Measurements from ENCODE around the gene STEAP1. TPM values are rescaled to one million over a fixed set of nuclear protein-coding genes. Genes with fewer than 3 reads are reported as not detected.
"Not testable (repeated sequence)": the region's sequence is repeated elsewhere in the genome, so short reads cannot be mapped to it uniquely, and the experiment has no call there.

STEAP1 gene
- 30.1 and 80.7 TPM in 2 replicates for total RNA-seq (2014; rRNA removed; shearing (Covaris generic); ENCODE audit: low replicate concordance)

DNA sequence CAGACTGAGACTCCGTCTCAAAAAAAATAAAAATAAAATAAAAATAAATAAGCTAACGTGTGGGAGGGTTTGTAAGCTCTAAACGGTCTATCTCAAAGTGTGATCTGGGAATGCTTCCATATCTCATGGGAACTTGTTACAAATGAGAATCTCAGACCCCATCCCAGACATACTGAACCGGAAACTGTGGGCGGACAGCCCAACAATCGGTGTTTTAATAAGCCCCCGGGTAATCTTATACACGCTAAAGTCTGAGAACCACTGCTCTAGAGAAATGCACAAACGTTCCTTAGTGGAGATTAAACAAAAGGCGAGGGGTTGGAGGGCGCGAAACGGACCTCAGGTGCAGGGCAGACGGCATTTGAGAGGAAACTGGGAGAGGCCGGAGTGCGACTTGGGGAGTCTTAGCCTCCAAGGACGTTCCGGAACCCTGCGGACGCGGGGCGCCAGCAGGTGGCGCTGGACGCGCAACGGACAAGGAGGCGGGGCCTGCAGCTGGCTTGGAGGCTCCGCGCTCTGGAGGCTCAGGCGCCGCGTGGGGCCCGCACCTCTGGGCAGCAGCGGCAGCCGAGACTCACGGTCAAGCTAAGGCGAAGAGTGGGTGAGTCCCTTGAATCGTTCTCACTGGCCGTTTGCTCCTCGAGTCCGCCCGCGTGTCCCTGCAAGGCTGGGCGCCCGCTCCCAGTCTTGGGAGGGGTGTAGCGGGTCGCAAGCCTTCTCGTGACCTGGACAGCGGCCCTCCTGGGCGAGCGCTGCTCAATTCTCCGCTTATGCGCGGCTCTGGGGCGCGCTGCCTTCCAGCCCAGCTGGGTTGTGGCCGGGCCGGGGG, at the start of gene STEAP1:
STEAP1 (plus strand) TSS at position 527 of the 829 bp plus-strand sequence. CDS start 5,320 bp downstream, outside the sequence.
- DNase-seq: peak; percentile 84
- peak within 1 kb of the TSS; percentile 61 for H3K4me3 ChIP-seq
- not testable (repeated sequence) for H3K27me3 ChIP-seq, H3K36me3 ChIP-seq, H3K9me3 ChIP-seq

DNA sequence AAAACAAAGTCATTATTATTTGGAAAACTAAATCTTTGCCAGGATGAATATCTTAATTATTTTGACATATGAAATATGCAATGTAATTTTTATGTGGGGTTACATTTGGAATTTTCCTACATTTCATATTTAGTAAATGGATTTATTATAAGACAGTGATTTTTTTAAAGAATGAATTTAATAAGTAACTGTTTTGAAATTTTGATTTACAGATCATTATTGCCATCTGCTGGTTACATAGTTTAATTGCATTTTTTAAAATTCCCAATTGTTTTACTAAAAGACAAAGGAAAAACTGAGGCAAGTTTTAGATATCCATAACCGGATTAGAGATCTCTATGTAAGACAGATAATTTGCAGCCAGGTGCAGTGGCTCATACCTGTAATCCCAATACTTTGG, 39.3 kb upstream of the STEAP1 start:
- not testable (repeated sequence) for DNase-seq, H3K36me3 ChIP-seq

GRCh38 chr7:90118551-90119177, 35.6 kb upstream of the STEAP1 start:
- H3K27me3 ChIP-seq, H3K36me3 ChIP-seq, H3K9me3 ChIP-seq: not testable (repeated sequence)
- DNase-seq: peak; percentile 40
- peak overlapping the region; percentile 52 for H3K4me3 ChIP-seq

More for the DNA sequence above, 39.3 kb upstream of the STEAP1 start:
- not testable (repeated sequence) for H3K9me3 ChIP-seq, H3K4me3 ChIP-seq, H3K27me3 ChIP-seq

- H3K4me3 ChIP-seq: peak overlapping the region; percentile 52
These were observed 34.9 kb upstream of the STEAP1 start for GRCh38 chr7:90119178-90119971.

GRCh38 chr7:90120205-90120604, 34.1 kb upstream of the STEAP1 start:
- H3K9me3 ChIP-seq, H3K27me3 ChIP-seq, DNase-seq, H3K36me3 ChIP-seq: not testable (repeated sequence)
- peak overlapping the region; percentile 52; the same call in 1 of the 2 replicates for H3K4me3 ChIP-seq

More at GRCh38 chr7:90119178-90119971, 34.9 kb upstream of the STEAP1 start:
- Histone ChIP-seq H3K9me3 (no peaks in the 10 kb centered on the region), H3K27me3 (no peaks in the 10 kb centered on the region), H3K36me3 (no peaks in the 10 kb centered on the region)
- DNase-seq: peak; percentile 64

- not testable (repeated sequence) for DNase-seq, H3K4me3 ChIP-seq, H3K9me3 ChIP-seq, H3K27me3 ChIP-seq, H3K36me3 ChIP-seq
These were observed 22.5 kb upstream of the STEAP1 start for GRCh38 chr7:90131746-90132145.

- not testable (repeated sequence) for H3K36me3 ChIP-seq, H3K9me3 ChIP-seq, DNase-seq, H3K4me3 ChIP-seq, H3K27me3 ChIP-seq
These were observed 6.9 kb upstream of the STEAP1 start for GRCh38 chr7:90147079-90147960.

- H3K4me3 ChIP-seq, DNase-seq, H3K27me3 ChIP-seq, H3K9me3 ChIP-seq, H3K36me3 ChIP-seq: not testable (repeated sequence)
These were observed 4.8 kb upstream of the STEAP1 start for GRCh38 chr7:90149428-90149827.

GRCh38 chr7:90151884-90152283, 2.4 kb upstream of the STEAP1 start:
- H3K27me3 ChIP-seq, H3K4me3 ChIP-seq, H3K9me3 ChIP-seq, DNase-seq, H3K36me3 ChIP-seq: not testable (repeated sequence)

- H3K36me3 ChIP-seq, H3K27me3 ChIP-seq, H3K4me3 ChIP-seq, H3K9me3 ChIP-seq: not testable (repeated sequence)
- peak; percentile 14 for DNase-seq
These were observed 1.5 kb upstream of the STEAP1 start for GRCh38 chr7:90152642-90153253.

GRCh38 chr7:90155206-90155605, 937 bp downstream of the STEAP1 start:
- Histone ChIP-seq H3K9me3 (no peaks in the 10 kb centered on the region), H3K4me3 (peak overlapping the region; percentile 20), H3K27me3 (no peaks in the 10 kb centered on the region), H3K36me3 (peaks cover 3% of the 10 kb centered on the region; the same call in 1 of the 2 replicates)
- peak; percentile 19 for DNase-seq

- not testable (repeated sequence) for H3K4me3 ChIP-seq, H3K9me3 ChIP-seq, H3K27me3 ChIP-seq, H3K36me3 ChIP-seq
- DNase-seq: peak; percentile 42
These were observed 3.1 kb downstream of the STEAP1 start for GRCh38 chr7:90157331-90157730.

- H3K27me3 ChIP-seq, H3K9me3 ChIP-seq, H3K36me3 ChIP-seq, H3K4me3 ChIP-seq: not testable (repeated sequence)
- peak; percentile 16 for DNase-seq
These were observed 3.6 kb downstream of the STEAP1 start for GRCh38 chr7:90157761-90158350.

DNA sequence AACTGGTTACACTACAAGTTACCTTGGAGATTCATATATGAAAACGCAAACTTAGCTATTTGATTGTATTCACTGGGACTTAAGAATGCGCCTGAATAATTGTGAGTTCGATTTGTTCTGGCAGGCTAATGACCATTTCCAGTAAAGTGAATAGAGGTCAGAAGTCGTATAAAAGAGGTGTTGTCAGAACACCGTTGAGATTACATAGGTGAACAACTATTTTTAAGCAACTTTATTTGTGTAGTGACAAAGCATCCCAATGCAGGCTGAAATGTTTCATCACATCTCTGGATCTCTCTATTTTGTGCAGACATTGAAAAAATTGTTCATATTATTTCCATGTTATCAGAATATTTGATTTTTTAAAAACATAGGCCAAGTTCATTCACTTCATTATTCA, 9.3 kb downstream of the STEAP1 start:
- no peaks in the 10 kb centered on the region for H3K9me3 ChIP-seq
- no peak for DNase-seq
- no peak overlapping the region for H3K4me3 ChIP-seq
- H3K36me3 ChIP-seq: peaks cover 15% of the 10 kb centered on the region
- H3K27me3 ChIP-seq: no peaks in the 10 kb centered on the region

GRCh38 chr7:90165724-90166123, 11.5 kb downstream of the STEAP1 start:
- H3K4me3 ChIP-seq: no peak overlapping the region
- peaks cover 3% of the 10 kb centered on the region; the same call in 1 of the 2 replicates for H3K9me3 ChIP-seq
- peaks cover 12% of the 10 kb centered on the region for H3K36me3 ChIP-seq
- no peak for DNase-seq
- H3K27me3 ChIP-seq: no peaks in the 10 kb centered on the region
